Endothelial cell of umbilical vein (primary cell): Measurements from ENCODE around the gene ZFR.

Experiments used
- GATA2 ChIP-seq: IDR thresholded peaks from 2 replicates; pipeline ENCODE4 v1.7.0; 2011; ENCODE audit warnings: low read depth, mild to moderate bottlenecking, moderate library complexity, mixed read lengths, low read length; ENCODE audit not compliant: insufficient read length, insufficient read depth
- JUN ChIP-seq: IDR thresholded peaks from 2 replicates; pipeline ENCODE4 v1.6.1; 2011; ENCODE audit warnings: borderline replicate concordance, low read depth; ENCODE audit not compliant: insufficient read length, insufficient read depth
- MYC ChIP-seq: IDR thresholded peaks from one replicate; pipeline ENCODE4 v1.6.1; 2011; ENCODE audit warnings: mild to moderate bottlenecking, low read depth, low read length
- POLR2A ChIP-seq: IDR thresholded peaks from 2 replicates; pipeline ENCODE4 v1.6.1; 2012; ENCODE audit warnings: low read depth, mild to moderate bottlenecking, control low read depth, low read length
- POLR2AphosphoS5 ChIP-seq: IDR thresholded peaks from 2 replicates; pipeline ENCODE4 v1.6.1; 2012; ENCODE audit warnings: low read depth, mild to moderate bottlenecking, control low read depth, low read length, moderate library complexity; ENCODE audit not compliant: insufficient read depth
- TF ChIP-seq, protein P1 (sequence below), 2 donors: IDR thresholded peaks; 1 replicate in 1 of 2; 2 replicates in 1 of 2; pipeline ENCODE4 v1.5.1; 2011; ENCODE audit warnings: low read length in 2 of 2, mild to moderate bottlenecking in 2 of 2, moderate library complexity in 2 of 2, control low read depth in 1 of 2, inconsistent platforms in 1 of 2, low read depth in 1 of 2; ENCODE audit not compliant: insufficient read depth in 1 of 2; ENCODE audit errors: extremely low read depth in 1 of 2

DNA sequence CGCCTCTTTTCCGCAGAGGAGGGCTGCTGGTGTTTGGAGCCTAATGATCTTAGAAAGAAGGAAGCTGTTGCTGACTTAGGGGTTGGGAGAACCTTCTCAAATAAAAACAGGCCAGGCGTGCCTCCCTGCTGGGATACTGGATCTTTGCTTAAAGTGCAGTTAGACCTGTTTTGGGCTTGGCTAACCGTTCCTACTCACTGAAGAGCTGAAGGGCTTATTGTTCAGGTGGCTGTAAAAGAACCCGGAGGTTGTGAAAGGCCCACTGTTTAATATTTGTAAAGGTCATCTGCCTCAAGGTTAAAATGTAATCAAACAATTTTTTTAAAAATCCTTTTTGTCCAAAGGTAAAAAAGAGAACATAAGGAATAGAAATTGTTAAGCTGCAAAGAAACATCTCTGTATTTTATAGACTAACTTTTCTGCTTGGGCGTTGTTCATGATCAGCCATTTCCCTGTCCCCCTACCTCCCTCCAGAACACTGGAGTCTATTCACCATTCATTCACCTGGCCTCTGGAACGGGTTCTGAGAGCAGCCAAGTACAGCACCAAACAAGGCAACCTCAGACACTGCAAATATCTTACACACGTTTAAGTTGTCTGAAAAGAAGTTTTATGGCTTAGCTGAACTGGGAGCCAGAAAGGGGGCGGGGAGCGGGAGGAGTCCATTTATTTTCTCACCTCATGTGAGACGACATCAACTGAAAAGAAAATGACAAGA is 113.2 kb downstream of the ZFR start:
- TF ChIP-seq POLR2A (no peak), POLR2AphosphoS5 (no peak), JUN (no peak), GATA2 (no peak), MYC (no peak)
- TF ChIP-seq, protein P1, sequence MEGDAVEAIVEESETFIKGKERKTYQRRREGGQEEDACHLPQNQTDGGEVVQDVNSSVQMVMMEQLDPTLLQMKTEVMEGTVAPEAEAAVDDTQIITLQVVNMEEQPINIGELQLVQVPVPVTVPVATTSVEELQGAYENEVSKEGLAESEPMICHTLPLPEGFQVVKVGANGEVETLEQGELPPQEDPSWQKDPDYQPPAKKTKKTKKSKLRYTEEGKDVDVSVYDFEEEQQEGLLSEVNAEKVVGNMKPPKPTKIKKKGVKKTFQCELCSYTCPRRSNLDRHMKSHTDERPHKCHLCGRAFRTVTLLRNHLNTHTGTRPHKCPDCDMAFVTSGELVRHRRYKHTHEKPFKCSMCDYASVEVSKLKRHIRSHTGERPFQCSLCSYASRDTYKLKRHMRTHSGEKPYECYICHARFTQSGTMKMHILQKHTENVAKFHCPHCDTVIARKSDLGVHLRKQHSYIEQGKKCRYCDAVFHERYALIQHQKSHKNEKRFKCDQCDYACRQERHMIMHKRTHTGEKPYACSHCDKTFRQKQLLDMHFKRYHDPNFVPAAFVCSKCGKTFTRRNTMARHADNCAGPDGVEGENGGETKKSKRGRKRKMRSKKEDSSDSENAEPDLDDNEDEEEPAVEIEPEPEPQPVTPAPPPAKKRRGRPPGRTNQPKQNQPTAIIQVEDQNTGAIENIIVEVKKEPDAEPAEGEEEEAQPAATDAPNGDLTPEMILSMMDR (IDR thresholded peaks at IDR 0.05; ENCODE audit: extremely low read depth in 1 of 2, insufficient read depth in 1 of 2, low read depth in 1 of 2, low read length in 2 of 2): no peak
